Skin epidermis (tissue), 12 donors: ENCODE data around the gene HIP1.
"Not testable (repeated sequence)": the region's sequence is repeated elsewhere in the genome, so short reads cannot be mapped to it uniquely, and the experiment has no call there.

Source experiments
- H3K27ac ChIP-seq, 21 experiments: fragments of 200-600 bp; sonication (generic) in 11 of 21; one replicate each; pipeline ENCODE4 v1.5.0; 2020; ENCODE audit warnings: mild to moderate bottlenecking in 3 of 21, inconsistent platforms in 2 of 21, moderate library complexity in 2 of 21
- H3K4me3 ChIP-seq, 7 experiments: fragments of 200-600 bp; sonication (generic) in 2 of 7; one replicate each; pipeline ENCODE4 v1.5.0; 2020; ENCODE audit warnings: inconsistent platforms in 2 of 7, mild to moderate bottlenecking in 2 of 7, moderate library complexity in 1 of 7

HIP1 gene

GRCh38 chr7:75652788-75653187 lies 86.0 kb downstream of the HIP1 start:
- H3K27ac ChIP-seq: no peak overlapping the region
- no peak overlapping the region for H3K4me3 ChIP-seq

DNA sequence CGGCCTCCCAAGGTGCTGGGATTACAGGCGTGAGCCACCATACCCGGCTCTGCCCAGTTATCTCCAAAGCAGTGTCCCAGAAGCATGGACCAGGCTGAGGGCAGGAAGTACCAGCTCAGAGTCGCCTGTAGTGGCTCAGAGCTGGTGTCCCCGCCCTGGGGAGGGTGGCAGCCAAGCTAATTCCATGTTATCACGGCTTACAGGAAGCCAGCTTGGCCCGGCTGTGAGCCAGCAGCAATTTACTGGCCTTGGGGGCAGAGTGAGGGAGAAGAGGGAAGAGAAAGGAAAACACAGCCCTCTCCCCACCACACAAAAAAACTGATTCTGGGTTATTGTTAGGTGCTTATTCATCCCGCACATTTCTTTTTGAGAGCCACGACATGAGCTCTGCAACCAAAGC lies 88.1 kb downstream of the HIP1 start:
- no peak overlapping the region for H3K4me3 ChIP-seq
- peak overlapping the region in 6 of 21 experiments; percentile 3 to 71 (median 45) for H3K27ac ChIP-seq

DNA sequence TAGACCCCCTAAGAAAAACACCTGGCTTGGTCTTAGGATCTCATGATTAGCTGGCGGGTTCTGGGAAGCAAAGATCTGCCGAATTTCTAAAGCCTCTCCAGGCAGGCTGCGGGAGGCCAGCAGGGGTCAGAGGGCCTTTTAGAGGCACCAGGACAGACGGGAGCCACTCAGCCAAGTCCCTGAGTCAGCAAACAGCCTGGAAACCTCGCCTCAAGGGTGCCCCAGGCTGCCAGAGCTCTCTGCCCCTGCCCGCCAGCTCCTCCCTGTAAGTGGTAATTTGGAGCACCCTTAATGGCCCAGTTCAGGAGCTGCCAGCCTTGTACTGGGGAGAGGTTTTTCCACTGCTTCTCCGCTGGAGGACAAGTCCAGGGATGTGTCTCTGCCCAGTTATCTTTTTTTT lies 88.7 kb downstream of the HIP1 start:
- Histone ChIP-seq H3K4me3 (no peak overlapping the region), H3K27ac (peak overlapping the region in 11 of 21 experiments; percentile 4 to 71 (median 31))

DNA sequence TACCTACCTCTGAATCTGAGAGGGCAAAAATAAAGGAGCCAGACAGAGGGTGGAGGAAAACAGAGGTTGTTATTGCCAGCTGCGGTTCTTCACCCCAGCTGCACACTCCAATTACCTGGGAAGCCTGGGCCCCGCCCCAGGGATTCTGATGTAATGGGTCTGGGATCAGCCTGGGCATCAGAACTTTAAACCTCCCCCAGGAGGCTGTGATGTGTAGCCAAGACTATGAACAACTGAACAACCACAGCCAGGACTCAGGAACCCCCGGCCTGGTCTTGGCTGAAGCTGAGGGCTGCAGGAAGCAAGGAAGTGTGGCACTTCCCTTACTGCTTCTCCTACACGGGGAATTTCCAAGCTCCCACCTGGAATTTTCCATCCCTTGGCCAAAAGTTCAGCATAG lies 89.3 kb downstream of the HIP1 start:
- Histone ChIP-seq H3K4me3 (no peak overlapping the region), H3K27ac (peak overlapping the region in 7 of 21 experiments; percentile 13 to 60 (median 29))

DNA sequence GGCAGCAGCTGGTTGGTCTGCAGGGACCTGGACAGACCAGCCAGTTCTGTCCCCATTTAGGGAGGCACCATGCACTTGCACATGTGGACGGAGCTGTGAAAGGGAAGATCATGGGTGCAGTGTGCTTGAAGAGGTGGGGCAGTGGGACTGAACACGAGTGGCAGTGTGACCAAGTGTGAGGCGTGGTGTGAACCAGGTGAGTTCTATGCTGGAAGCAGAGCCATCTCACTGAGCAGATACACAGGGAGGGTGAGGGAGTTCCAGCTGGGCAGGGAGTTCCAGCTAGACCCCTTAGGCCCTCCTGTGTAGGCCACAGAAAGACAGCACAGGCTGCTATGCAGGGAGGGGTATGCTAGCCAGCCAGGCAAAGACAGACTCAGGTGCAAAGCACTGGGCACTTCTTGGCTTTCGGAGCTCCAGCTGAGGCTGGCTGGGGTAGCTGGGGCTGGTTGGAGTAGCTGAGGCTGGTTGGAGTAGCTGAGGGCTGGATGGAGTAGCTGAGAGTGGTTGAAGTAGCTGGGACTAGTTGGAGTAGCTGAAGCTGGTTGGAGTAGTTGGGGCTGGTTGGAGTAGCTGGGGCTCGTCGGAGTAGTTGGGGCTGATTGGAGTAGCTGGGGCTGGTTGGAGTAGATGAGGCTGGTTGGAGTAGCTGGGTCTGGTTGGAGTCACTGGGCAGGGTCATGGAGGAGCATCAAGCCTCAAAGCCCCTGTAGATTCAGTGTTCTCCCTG lies 90.9 kb downstream of the HIP1 start:
- no peak overlapping the region for H3K27ac ChIP-seq

GRCh38 chr7:75646571-75647102 lies 92.1 kb downstream of the HIP1 start:
- H3K27ac ChIP-seq: no peak overlapping the region
- H3K4me3 ChIP-seq: no peak overlapping the region

More for the DNA sequence above, 90.9 kb downstream of the HIP1 start:
- H3K4me3 ChIP-seq: no peak overlapping the region

DNA sequence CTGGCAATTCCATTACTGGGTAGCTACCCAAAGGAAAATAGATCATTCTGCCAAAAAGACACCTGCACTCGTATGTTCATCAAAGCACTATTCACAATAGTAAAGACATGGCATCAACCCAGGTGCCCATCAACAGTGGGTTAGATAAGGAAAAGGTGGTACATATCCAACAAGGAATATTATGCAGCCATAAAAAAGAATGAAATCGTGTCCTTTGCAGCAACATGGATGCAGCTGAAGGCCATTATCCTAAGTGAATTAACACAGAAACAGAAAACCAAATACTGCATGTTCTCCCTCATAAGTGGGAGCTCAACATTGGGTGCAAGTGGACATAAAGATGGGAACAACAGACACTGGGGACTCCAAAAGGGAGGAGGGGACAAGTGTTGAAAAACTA lies 93.2 kb downstream of the HIP1 start:
- Histone ChIP-seq H3K27ac (no peak overlapping the region), H3K4me3 (no peak overlapping the region)

DNA sequence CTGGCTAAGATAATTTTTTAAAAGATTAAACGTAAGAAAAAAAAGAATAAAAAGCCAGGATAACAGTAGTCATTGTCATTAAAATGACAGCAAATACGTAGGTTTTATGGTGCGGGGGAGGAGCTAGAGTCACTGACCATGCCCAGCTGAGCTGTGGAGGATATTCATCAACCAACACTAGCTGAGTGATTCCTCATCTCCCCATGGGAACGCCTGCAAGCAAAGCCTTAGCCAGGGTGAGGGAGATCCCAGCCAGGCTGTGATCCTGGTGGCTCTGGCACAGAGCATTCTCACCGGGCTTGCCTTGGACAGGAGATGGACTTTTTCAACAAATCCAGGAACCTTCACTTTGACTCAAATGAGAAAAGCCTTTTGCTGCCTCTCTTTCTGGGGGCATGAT lies 94.2 kb downstream of the HIP1 start:
- no peak overlapping the region for H3K4me3 ChIP-seq
- H3K27ac ChIP-seq: no peak overlapping the region

DNA sequence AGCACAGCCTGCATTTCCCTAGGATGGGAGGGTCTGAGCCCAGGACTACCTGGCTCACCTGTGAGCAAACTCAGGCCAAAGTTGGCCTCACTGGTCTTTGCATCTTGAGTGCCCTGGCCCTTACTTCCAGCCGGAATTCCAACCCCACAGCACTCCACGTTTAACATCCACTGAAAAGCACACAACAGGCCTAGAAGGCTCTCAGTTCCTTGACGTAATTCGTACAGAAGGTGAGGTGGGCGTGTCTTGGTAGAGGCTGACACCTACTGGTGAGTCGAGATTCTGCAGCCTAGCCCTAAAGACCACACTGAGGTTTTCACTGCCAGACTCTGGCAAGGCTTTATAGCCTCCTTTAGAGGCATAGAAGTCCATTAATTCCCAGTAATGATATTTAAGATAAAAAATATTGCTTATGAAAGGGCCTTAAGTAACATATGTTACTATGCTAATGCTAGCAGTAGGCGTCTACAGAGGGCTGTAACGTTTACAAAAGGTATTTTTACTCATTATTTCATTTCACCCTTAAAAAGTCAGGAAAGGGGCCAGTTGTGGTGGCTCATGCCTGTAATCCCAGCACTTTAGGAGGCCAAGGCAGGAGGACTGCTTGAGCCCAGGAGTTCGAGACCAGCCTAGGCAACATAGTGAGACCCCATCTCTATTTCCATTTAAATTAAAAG lies 95.8 kb downstream of the HIP1 start:
- no peak overlapping the region for H3K4me3 ChIP-seq
- no peak overlapping the region for H3K27ac ChIP-seq

DNA sequence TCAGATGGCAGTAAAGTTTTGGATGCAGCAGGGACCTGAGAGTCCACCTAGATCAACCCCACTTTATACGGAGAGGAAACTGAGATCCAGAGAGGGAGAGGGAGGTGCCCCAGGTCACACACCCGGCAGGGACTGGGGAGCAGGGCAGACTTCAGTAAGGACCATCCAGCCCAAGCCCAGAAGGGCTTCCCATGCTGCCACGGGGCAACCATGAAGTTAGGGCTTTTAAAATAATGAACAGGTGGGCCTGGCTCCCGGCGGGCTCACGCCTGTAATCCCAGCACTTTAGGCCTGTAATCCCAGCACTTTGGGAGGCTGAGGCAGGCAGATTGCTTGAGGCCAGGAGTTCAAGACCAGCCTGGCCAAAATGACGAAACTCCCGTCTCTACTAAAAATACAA lies 98.5 kb downstream of the HIP1 start:
- Histone ChIP-seq H3K27ac (peak overlapping the region in 10 of 21 experiments; percentile 73 to 91 (median 77)), H3K4me3 (no peak overlapping the region)

GRCh38 chr7:75639886-75640190 lies 98.9 kb downstream of the HIP1 start:
- peak overlapping the region in 18 of 21 experiments; percentile 43 to 91 (median 76) for H3K27ac ChIP-seq

DNA sequence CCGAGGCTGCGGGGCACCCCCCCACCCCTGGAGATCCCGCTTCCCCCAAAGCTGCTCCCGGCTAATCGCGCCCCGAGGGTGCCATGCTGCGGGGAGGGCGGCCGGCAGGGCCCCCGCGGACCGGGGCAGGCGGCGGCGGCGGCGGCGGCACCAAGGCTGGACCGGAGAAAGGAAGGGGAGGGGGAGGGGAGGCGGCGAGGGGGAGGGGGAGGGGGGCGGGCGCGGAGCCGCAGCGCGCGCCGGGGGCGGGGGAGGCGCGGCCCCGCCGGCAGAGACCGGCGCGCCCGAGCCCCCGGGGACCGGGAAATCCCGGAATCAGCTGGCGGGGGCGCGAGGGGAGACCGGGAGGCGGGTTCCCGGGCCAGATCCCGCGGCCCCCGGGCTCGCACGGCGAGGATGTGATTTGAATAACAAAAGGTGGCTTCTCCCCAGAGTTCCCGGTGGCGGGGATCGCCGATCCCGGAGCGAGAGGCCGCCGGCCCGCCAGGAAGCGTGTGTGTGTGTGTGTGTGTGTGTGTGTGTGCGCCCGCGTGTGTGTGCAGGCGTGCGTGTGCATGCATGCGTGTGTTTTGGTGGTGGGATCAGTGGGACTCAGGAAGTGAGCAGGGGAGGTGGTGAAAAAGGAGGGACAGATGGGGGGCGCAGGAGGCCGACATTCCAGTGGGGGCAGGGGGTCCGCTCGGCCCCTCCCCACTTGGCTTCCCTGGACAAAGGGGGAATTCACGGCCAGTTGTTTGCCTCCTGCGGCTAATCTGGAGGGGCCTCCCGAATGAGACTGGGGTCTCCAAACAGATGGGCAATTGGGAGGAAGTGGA lies 99.5 kb downstream of the HIP1 start:
- Histone ChIP-seq H3K4me3 (peak overlapping the region; percentile 42 to 66 (median 54)), H3K27ac (peak overlapping the region; percentile 46 to 91 (median 75))

More at GRCh38 chr7:75639886-75640190, 98.9 kb downstream of the HIP1 start:
- peak overlapping the region; percentile 42 to 66 (median 54) for H3K4me3 ChIP-seq

DNA sequence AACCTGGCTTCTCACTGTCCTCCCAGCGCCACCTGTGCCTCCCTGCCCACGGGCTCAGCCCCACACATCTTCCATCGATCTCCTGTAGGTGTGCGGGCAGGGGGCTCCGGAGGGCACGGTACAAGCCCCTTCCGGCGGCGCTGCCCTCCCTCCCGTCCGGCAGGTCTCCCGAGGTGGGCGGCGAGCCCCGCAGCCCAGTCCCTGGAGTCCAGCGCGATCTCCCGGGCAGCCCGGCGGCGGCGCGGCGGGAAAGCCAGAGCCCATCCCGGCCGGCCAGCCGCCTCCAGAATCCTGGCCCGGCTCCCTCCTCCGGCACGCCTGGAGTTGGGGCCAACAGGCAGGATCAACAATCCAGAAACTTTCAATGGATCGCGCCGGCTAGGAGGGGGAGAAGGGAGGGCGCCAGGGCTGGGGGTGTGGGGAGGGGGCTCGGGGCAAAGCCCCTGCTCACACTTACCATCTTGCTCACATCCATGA lies 100.1 kb downstream of the HIP1 start:
- H3K4me3 ChIP-seq: peak overlapping the region; percentile 42 to 66 (median 54)
- peak overlapping the region; percentile 26 to 91 (median 75) for H3K27ac ChIP-seq

DNA sequence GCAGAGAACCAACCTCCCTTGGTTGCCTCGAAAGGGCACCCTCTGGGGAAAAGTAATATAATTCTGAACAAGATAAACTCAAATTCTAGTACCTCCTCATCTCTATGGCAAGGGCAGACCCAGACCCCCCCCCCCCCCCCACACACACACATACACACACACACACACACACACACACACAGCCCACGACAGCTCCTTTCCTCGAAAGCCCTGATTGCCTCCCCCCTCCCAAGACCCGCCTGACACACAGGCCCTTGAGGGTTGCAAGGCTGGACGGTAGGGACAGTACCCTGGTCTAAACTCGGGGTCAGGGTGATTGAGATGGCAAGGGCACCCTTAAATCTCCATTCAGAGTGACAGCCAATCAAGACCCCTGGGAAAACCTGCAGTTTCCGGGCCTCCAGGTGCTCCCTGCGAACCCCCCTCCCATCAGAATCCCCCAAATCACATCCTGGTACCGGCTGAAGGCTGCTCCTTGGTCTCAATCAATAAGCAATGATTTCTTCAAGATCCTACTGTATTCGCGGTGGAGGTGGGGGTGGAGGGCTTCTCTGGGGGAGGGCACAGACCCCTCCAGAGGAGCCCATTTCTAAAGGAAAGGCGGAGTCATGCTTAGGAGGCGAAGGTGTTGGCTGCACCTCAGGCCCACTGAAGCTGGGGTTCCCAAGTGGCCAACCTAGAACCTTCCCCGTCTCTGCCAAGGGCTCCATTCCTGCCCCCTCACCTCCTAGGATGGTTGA lies 100.7 kb downstream of the HIP1 start:
- peak overlapping the region; percentile 26 to 91 (median 75) for H3K27ac ChIP-seq
- peak overlapping the region; percentile 42 to 66 (median 54) for H3K4me3 ChIP-seq

DNA sequence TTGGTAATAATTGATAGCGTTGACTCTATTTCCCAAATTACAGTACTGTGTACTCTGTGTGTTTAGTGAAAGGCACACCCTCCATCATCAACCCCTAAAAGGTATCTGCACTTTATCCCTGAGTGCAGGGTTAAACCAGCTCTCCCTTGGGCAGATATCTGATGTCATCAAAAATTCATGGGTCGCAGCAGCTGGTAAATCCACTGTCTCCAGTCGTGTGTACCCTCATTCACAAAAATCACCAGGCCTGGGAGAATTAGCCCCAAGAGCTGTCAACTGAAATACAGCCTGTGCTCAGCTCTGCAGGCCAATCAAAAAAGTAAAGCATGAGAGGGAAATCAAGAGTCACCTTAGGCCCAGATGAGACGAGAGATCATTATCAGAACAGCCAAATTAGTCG lies 103.7 kb downstream of the HIP1 start:
- Histone ChIP-seq H3K4me3 (no peak overlapping the region), H3K27ac (no peak overlapping the region)

DNA sequence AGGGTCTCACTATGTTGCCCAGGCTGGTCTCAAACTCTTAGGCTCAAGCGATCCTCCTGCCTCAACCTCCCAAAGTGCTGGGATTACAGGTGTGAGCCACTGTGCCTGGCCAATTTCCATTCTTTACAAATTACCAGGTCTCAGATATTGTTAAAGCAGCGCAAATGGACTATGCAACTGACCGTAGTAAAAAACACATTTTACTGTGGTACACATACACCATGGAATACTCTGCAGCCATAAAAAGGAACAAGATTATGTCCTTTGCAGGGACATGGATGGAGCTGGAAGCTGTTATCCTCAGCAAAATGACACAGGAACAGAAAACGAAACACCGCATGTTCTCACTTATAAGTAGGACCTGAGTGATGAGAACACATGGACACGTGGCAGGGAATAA lies 106.2 kb downstream of the HIP1 start:
- H3K4me3 ChIP-seq, H3K27ac ChIP-seq: not testable (repeated sequence)

DNA sequence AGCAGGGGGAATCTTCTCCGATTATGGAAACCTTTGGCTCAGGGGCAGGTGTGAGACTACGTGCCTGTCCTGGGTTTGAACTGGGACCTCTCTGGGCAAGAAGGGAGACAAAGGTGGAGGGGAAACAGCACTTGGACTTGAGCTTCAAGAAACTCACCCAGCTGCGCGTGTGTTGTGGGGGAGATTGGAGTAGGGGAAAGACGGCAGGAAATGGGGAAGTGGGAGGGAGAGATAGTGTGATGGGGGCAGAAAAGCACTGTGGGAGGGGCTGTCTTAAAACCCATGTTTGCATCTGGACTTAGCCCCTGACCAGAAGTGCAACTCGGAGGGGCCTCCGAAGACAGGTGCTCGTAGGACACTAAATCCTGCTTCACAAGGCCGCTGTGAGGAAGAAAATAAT lies 107.0 kb downstream of the HIP1 start:
- Histone ChIP-seq H3K4me3 (no peak overlapping the region), H3K27ac (no peak overlapping the region)

DNA sequence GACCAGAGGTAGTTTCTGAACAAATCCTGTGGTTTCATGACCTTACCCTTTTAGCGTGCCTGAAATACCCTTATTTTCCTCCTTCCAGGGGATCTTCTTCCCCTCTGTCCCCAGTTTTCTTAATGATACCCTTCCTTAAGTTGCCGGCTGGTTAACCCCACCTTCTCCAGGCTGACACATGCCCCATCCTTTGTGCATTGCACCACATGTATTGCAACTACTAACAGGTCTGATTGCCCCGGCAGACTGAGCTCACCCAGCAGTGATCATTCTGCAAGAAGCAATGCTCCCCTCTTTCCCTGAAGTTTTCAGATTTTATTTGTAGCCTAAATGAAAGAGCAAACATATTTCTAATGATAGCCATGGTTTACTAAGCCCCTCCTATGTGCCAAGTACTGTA lies 108.2 kb downstream of the HIP1 start:
- H3K4me3 ChIP-seq: no peak overlapping the region
- H3K27ac ChIP-seq: no peak overlapping the region

DNA sequence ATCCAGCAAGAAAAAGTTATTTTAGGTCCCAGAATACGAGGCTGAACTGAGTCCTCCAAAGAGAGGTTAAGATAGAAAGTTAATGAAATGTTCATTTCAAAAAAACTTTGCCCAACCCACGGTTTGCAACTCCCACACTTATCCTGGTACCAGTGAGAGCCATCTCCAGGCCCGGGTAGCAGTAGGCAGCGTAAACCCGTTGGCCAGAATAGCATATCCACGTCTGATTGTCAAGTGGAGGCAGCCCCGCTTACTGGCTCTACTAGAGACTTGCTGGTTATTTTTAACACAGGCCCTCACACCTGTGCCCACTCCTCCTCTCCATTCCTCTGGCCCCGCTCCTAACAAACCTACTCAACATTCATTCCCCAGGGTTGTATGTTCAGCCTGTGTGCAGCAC lies 109.7 kb downstream of the HIP1 start:
- Histone ChIP-seq H3K4me3 (no peak overlapping the region), H3K27ac (no peak overlapping the region)

DNA sequence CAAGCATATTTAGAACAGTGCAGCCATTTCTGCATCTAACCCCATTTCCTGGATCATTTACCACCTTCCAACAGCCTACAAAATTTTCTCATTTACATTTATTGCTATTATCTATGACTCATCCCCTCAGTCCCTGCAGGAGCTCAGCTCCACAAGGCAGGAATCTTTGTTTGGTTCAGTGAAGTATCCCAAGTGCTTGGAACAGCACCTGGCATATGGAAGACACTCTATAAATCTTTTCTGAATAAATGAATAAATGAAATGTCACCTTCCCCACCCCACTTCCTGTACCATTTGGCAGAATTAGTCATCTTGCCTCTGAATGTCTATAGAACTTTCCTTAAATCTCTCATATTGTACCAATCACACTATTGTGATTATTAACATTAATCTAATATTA lies 110.7 kb downstream of the HIP1 start:
- Histone ChIP-seq H3K27ac (no peak overlapping the region), H3K4me3 (no peak overlapping the region)
